GM18907 (cell line): ENCODE results near the gene SDC4.

Experiments
- ATAC-seq: cut with Tn5 transposase; IDR thresholded peaks from one replicate; pipeline ENCODE4 v1.9.1; 2021; ENCODE audit warnings: mild to moderate bottlenecking, moderate library complexity; ENCODE audit not compliant: unreplicated experiment

SDC4 gene

GRCh38 chr20:45301824-45302271 is 46.4 kb downstream of the SDC4 start:
- ATAC-seq = no peak

- ATAC-seq = no peak
Measured at GRCh38 chr20:45300961-45301360, 47.3 kb downstream of the SDC4 start.

- ATAC-seq = no peak
Measured at GRCh38 chr20:45299786-45300185, 48.4 kb downstream of the SDC4 start.

GRCh38 chr20:45297786-45298497 is 50.3 kb downstream of the SDC4 start:
- no peak for ATAC-seq

- no peak for ATAC-seq
Measured at GRCh38 chr20:45294659-45295058, 53.6 kb downstream of the SDC4 start.

GRCh38 chr20:45294003-45294368 is 54.2 kb downstream of the SDC4 start:
- ATAC-seq = no peak

- ATAC-seq = peak; percentile 60
Measured at GRCh38 chr20:45293041-45294002, 54.9 kb downstream of the SDC4 start.

- no peak for ATAC-seq
Measured at GRCh38 chr20:45292343-45292742, 55.9 kb downstream of the SDC4 start.

- no peak for ATAC-seq
Measured at GRCh38 chr20:45291526-45291925, 56.7 kb downstream of the SDC4 start.

- ATAC-seq = no peak
Measured at GRCh38 chr20:45290677-45291355, 57.4 kb downstream of the SDC4 start.

- no peak for ATAC-seq
Measured at GRCh38 chr20:45289942-45290676, 58.1 kb downstream of the SDC4 start.

GRCh38 chr20:45288860-45289259 is 59.4 kb downstream of the SDC4 start:
- no peak for ATAC-seq

GRCh38 chr20:45288376-45288775 is 59.8 kb downstream of the SDC4 start:
- no peak for ATAC-seq

GRCh38 chr20:45283551-45284057 is 64.6 kb downstream of the SDC4 start:
- no peak for ATAC-seq

GRCh38 chr20:45282700-45283550 is 65.3 kb downstream of the SDC4 start:
- no peak for ATAC-seq

GRCh38 chr20:45279992-45280391 is 68.2 kb downstream of the SDC4 start:
- no peak for ATAC-seq

- no peak for ATAC-seq
Measured at GRCh38 chr20:45275338-45275737, 72.9 kb downstream of the SDC4 start.
